ENCODE results near the gene GRM4. TPM values are rescaled to one million over a fixed set of nuclear protein-coding genes. Genes with fewer than 3 reads are reported as not detected.

Gene GRM4
- total RNA-seq, 1 experiment from 2014 or later, result 35.3 TPM

DNA sequence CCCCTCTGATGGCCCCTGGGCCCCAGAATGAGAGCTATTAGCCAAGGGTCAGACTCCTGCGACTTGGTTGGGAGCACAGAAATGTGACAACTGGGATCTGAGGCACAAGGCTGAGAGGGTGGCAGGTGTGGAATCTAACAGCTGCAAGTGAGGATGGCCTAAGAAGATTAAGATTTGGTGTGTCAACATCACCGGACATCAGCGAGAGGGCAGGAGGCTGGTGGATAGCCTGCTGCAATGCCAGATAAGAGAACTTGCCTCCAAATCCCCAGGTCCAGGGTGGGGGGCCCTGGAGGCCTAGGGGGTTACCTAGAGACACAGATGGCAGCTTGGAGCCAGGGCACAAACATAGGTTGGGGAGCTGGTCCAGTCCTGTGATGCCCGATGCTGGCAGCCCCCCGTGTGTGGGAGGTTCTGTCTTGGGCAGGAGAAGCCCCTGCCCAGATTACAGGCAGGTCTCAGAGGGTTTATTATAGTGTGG, 155.8 kb downstream of the GRM4 start:
- Histone ChIP-seq H3K36me3 (replicated peaks; ENCODE audit: control insufficient read depth, insufficient read depth, low read length) (no peaks in the 10 kb centered on the region), H3K27me3 (ENCODE audit: control insufficient read depth, insufficient read depth, low read length) (peaks cover 1% of the 10 kb centered on the region), H3K4me3 (ENCODE audit: insufficient read depth, low read depth, low read length) (no peak overlapping the region)
- DNase-seq, result no peak

- Histone ChIP-seq H3K36me3 (replicated peaks; ENCODE audit: control insufficient read depth, insufficient read depth, low read length) (no peaks in the 10 kb centered on the region), H3K4me3 (ENCODE audit: insufficient read depth, low read depth, low read length) (no peak overlapping the region), H3K27me3 (ENCODE audit: control insufficient read depth, insufficient read depth, low read length) (peaks cover 1% of the 10 kb centered on the region; the same call in 1 of the 2 replicates)
- no peak for DNase-seq
Observed at GRCh38 chr6:33989016-33989854, 156.7 kb downstream of the GRM4 start.

- no peaks in the 10 kb centered on the region for H3K36me3 ChIP-seq (replicated peaks; ENCODE audit: control insufficient read depth, insufficient read depth, low read length)
- no peak for DNase-seq
- H3K4me3 ChIP-seq (ENCODE audit: insufficient read depth, low read depth, low read length), result no peak overlapping the region
- H3K27me3 ChIP-seq (ENCODE audit: control insufficient read depth, insufficient read depth, low read length), result no peaks in the 10 kb centered on the region
Observed at GRCh38 chr6:33988121-33989015, 157.5 kb downstream of the GRM4 start.

GRCh38 chr6:33987531-33988021, 158.3 kb downstream of the GRM4 start:
- Histone ChIP-seq H3K4me3 (ENCODE audit: insufficient read depth, low read depth, low read length) (no peak overlapping the region), H3K36me3 (replicated peaks; ENCODE audit: control insufficient read depth, insufficient read depth, low read length) (no peaks in the 10 kb centered on the region), H3K27me3 (ENCODE audit: control insufficient read depth, insufficient read depth, low read length) (no peaks in the 10 kb centered on the region)
- DNase-seq, result no peak

- no peak overlapping the region for H3K4me3 ChIP-seq (ENCODE audit: insufficient read depth, low read depth, low read length)
- DNase-seq, result no peak
- no peaks in the 10 kb centered on the region for H3K36me3 ChIP-seq (replicated peaks; ENCODE audit: control insufficient read depth, insufficient read depth, low read length)
- H3K27me3 ChIP-seq (ENCODE audit: control insufficient read depth, insufficient read depth, low read length), result no peaks in the 10 kb centered on the region
Observed at GRCh38 chr6:33985947-33986346, 159.9 kb downstream of the GRM4 start.

- Histone ChIP-seq H3K27me3 (ENCODE audit: control insufficient read depth, insufficient read depth, low read length) (no peaks in the 10 kb centered on the region), H3K4me3 (ENCODE audit: insufficient read depth, low read depth, low read length) (no peak overlapping the region), H3K36me3 (replicated peaks; ENCODE audit: control insufficient read depth, insufficient read depth, low read length) (no peaks in the 10 kb centered on the region)
- peak; percentile 60 for DNase-seq
Observed at GRCh38 chr6:33985313-33985751, 160.6 kb downstream of the GRM4 start.

DNA sequence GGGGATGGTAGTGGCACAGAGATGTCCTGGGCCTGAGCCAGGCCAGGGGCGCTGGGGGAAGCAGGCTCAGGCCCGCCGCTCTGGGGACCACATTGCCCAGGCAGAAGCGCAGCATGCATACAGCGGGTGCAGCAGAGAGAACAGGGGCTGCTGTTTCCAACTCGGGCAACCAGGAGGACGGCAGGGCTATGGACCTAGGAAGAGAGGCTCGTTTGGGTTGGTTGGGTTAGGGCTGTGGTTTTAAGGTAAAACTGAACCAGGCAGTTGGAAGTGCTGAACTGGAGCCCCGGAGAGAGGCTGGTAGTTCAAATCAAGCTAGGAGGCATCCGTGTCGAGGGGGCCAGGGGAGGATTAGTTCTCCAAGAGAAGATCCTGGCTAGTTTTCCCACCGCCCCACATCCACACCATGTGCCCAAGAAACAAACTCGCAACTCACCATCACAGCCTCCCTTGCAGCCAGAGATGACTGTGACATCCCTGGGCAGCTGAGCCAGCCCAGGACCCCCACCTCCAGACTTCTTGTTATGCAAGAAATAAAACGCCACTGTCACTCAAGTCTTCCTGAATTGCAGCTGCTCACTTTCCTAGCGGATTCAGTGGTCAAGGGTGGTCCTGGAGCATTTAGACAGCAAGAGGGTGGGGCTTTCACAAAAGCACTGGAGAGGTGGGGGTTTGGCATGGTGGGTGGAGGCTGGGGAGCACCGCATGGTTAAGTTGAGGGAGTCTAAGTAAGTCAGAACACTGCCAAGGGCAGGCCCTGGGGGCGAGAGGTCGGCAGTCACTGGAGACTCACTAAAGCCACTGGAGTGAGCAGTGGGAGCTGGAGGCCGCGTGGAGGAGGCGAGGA, 161.2 kb downstream of the GRM4 start:
- H3K4me3 ChIP-seq (ENCODE audit: insufficient read depth, low read depth, low read length), result no peak overlapping the region
- DNase-seq, result peak; percentile 40
- H3K36me3 ChIP-seq (replicated peaks; ENCODE audit: control insufficient read depth, insufficient read depth, low read length), result no peaks in the 10 kb centered on the region
- no peaks in the 10 kb centered on the region for H3K27me3 ChIP-seq (ENCODE audit: control insufficient read depth, insufficient read depth, low read length)

DNA sequence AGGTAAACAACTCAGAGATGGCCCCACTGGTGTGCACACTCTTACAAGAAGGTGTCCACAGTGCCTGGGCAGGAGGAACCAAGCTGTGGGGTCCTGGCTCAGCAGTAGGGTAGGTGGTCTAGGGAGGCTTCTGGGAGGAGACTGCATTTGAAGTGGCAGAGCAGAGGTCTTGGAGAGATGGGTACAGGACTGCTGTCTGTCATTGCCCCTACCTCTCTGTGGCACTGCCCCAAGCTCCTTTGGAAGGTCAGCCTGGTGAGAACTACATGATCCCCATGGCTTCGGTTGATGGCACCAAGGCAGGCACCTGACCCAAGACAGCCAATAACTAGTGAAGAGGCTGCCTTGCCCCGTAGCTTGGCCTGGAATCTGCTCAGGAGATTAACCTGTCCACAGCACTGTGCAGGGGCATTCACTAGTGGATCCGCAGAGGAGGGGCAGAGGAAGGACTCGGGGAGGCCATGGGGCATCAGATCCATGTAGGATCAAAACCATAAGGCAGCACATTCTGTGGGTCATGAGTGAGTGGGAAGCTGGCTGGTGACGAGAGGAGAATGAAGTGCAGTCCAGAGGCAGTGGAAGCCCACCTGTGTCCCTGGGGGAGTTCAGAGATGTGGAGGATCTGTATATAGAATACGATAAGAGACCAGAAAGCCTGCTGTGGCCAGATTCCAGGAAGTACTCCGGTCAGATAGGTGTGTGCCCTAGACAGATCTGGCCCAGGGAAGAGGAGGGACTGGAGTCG, 162.0 kb downstream of the GRM4 start:
- peak; percentile 41 for DNase-seq

DNA sequence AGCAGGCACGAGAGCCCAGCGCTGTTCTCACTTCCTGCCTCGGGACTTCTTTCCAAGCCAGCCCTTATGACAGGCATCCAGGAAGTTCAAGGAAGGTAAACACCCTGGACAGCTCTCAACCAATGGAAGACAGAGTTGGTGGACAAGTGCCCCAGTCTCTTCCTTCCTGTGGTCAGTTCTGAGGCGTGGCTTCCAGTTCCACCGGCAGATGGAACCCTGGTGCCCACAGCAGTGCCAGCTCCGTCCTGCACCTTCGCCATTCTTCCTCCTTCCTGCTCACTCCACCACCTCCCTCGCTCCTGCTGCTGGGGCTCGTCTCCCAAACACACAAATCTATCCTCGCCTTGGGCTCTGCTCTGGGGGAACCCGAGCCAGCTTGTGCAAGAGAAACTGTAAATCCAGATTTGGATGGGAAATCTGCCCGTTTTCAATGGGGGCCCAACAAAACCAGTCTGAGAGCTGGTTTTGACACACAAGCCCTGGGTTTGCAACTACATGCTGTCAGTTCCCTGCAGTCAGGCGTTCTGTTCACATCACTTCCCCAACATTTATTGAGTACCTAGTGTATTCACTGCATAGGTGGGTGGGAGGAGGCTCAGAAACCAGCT, 162.7 kb downstream of the GRM4 start:
- no peak overlapping the region for H3K4me3 ChIP-seq (ENCODE audit: insufficient read depth, low read depth, low read length)
- no peaks in the 10 kb centered on the region for H3K27me3 ChIP-seq (ENCODE audit: control insufficient read depth, insufficient read depth, low read length)
- peak; percentile 66 for DNase-seq
- no peaks in the 10 kb centered on the region for H3K36me3 ChIP-seq (replicated peaks; ENCODE audit: control insufficient read depth, insufficient read depth, low read length)

More for the DNA sequence above, 162.0 kb downstream of the GRM4 start:
- Histone ChIP-seq H3K4me3 (ENCODE audit: insufficient read depth, low read depth, low read length) (no peak overlapping the region), H3K36me3 (replicated peaks; ENCODE audit: control insufficient read depth, insufficient read depth, low read length) (no peaks in the 10 kb centered on the region), H3K27me3 (ENCODE audit: control insufficient read depth, insufficient read depth, low read length) (no peaks in the 10 kb centered on the region)

- no peak for DNase-seq
- H3K27me3 ChIP-seq (ENCODE audit: control insufficient read depth, insufficient read depth, low read length), result peaks cover 4% of the 10 kb centered on the region; the same call in 1 of the 2 replicates
- H3K4me3 ChIP-seq (ENCODE audit: insufficient read depth, low read depth, low read length), result no peak overlapping the region
- H3K36me3 ChIP-seq (replicated peaks; ENCODE audit: control insufficient read depth, insufficient read depth, low read length), result no peaks in the 10 kb centered on the region
Observed at GRCh38 chr6:33981861-33982260, 164.0 kb downstream of the GRM4 start.

DNA sequence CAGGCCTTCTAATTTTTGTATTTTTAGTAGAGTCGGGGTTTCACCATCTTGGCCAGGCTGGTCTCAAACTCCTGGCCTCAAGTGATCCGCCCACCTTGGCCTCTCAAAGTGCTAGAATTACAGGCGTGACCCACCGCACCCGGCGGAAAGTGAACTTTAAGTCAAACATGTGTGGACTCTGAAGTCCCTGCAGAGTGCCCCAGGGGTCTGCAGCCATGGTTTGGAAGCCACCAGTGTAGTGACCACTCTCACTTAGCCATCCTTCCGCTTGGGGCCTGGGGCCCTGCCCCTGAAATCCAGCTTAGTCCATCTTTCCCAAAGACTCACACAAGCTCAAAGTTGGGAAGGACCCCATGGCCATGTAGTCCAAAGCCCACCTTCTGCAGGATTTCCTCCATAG, 164.5 kb downstream of the GRM4 start:
- peaks cover 8% of the 10 kb centered on the region for H3K27me3 ChIP-seq (ENCODE audit: control insufficient read depth, insufficient read depth, low read length)
- H3K36me3 ChIP-seq (replicated peaks; ENCODE audit: control insufficient read depth, insufficient read depth, low read length), result no peaks in the 10 kb centered on the region
- peak; percentile 19 for DNase-seq
- H3K4me3 ChIP-seq (ENCODE audit: insufficient read depth, low read depth, low read length), result no peak overlapping the region

- DNase-seq, result peak; percentile 45
- H3K4me3 ChIP-seq (ENCODE audit: insufficient read depth, low read depth, low read length), result no peak overlapping the region
- no peaks in the 10 kb centered on the region for H3K36me3 ChIP-seq (replicated peaks; ENCODE audit: control insufficient read depth, insufficient read depth, low read length)
- H3K27me3 ChIP-seq (ENCODE audit: control insufficient read depth, insufficient read depth, low read length), result peaks cover 16% of the 10 kb centered on the region
Observed at GRCh38 chr6:33980176-33981175, 165.4 kb downstream of the GRM4 start.
